SK-N-MC (cell line): ENCODE results near the gene ADAM15.

Experiments
- EZH2 ChIP-seq: fragments of 200-600 bp; sonication (generic); IDR thresholded peaks from one replicate; pipeline ENCODE4 v1.6.1; 2017; ENCODE audit warnings: antibody characterized with exemption
- POLR2AphosphoS5 ChIP-seq: IDR thresholded peaks from 2 replicates; pipeline ENCODE4 v1.6.1; 2012; ENCODE audit warnings: mild to moderate bottlenecking, low read depth, low read length, borderline replicate concordance

- TF ChIP-seq EZH2, result no peak
- no peak for TF ChIP-seq POLR2AphosphoS5
Observed at GRCh38 chr1:155008015-155008941, 42.8 kb upstream of the ADAM15 start.
